H9 (cell line): Measurements from ENCODE around the gene DHX35. TPM values are rescaled to one million over a fixed set of nuclear protein-coding genes. Genes with fewer than 3 reads are reported as not detected.

Experiments
- DNase-seq: peaks from one replicate; pipeline ENCODE4 v3.0.0-alpha.2; 2017
- H2AFZ ChIP-seq: one replicate; pipeline ENCODE4 v1.6.1; 2013; ENCODE audit warnings: mild to moderate bottlenecking, low read length, control low read depth, moderate library complexity
- H2AK5ac ChIP-seq: 2 replicates; pipeline ENCODE4 v1.6.1; 2013; ENCODE audit warnings: low read length, control low read depth, mixed read lengths; ENCODE audit not compliant: insufficient read length
- H2BK120ac ChIP-seq: one replicate; pipeline ENCODE4 v1.6.1; 2013; ENCODE audit warnings: low read depth, mild to moderate bottlenecking, low read length, control low read depth, inconsistent platforms; ENCODE audit not compliant: poor library complexity, severe bottlenecking
- H2BK12ac ChIP-seq: 2 replicates; pipeline ENCODE4 v1.6.1; 2013; ENCODE audit warnings: low read length, control low read depth, mixed read lengths, low read depth; ENCODE audit not compliant: insufficient read length
- H2BK15ac ChIP-seq: 2 replicates; pipeline ENCODE4 v1.6.1; 2013; ENCODE audit warnings: low read depth, low read length, control low read depth
- H2BK20ac ChIP-seq: one replicate; pipeline ENCODE4 v1.6.1; 2013; ENCODE audit warnings: low read depth, mild to moderate bottlenecking, low read length, control low read depth, inconsistent platforms; ENCODE audit not compliant: poor library complexity, severe bottlenecking
- H2BK5ac ChIP-seq: 2 replicates; pipeline ENCODE4 v1.6.1; 2013; ENCODE audit warnings: low read length, control low read depth, mixed read lengths; ENCODE audit not compliant: insufficient read length
- H3K14ac ChIP-seq: 2 replicates; pipeline ENCODE4 v1.6.1; 2013; ENCODE audit warnings: low read length, control low read depth; ENCODE audit not compliant: insufficient read depth
- H3K18ac ChIP-seq: 2 replicates; pipeline ENCODE4 v1.6.1; 2013; ENCODE audit warnings: low read depth, mild to moderate bottlenecking, mixed read lengths, low read length, control low read depth; ENCODE audit not compliant: insufficient read length
- H3K23ac ChIP-seq: 2 replicates; pipeline ENCODE4 v1.6.1; 2013; ENCODE audit warnings: low read length, control low read depth, mixed read lengths, low read depth; ENCODE audit not compliant: insufficient read length
- H3K23me2 ChIP-seq: 2 replicates; pipeline ENCODE4 v1.6.1; 2013; ENCODE audit warnings: low read depth, mild to moderate bottlenecking, mixed read lengths, low read length, control low read depth; ENCODE audit not compliant: insufficient read length, poor library complexity, severe bottlenecking
- H3K27ac ChIP-seq: 2 replicates; pipeline ENCODE4 v1.5.1; 2013; ENCODE audit warnings: low read length, control low read depth, mixed read lengths, low read depth; ENCODE audit not compliant: insufficient read length
- H3K27me3 ChIP-seq: 2 replicates; pipeline ENCODE4 v1.6.1; 2013; ENCODE audit warnings: low read length, control low read depth, inconsistent platforms; ENCODE audit not compliant: insufficient read depth
- H3K4ac ChIP-seq: 2 replicates; pipeline ENCODE4 v1.6.1; 2013; ENCODE audit warnings: low read depth, mild to moderate bottlenecking, control low read depth, inconsistent platforms, low read length, moderate library complexity
- H3K4me1 ChIP-seq: 2 replicates; pipeline ENCODE4 v1.6.1; 2013; ENCODE audit warnings: low read length, control low read depth, inconsistent platforms; ENCODE audit not compliant: insufficient read depth
- H3K4me2 ChIP-seq: 2 replicates; pipeline ENCODE4 v1.6.1; 2013; ENCODE audit warnings: low read length, control low read depth, mixed read lengths; ENCODE audit not compliant: insufficient read length, insufficient read depth
- H3K56ac ChIP-seq: 2 replicates; pipeline ENCODE4 v1.6.1; 2013; ENCODE audit warnings: low read depth, mild to moderate bottlenecking, mixed read lengths, low read length, control low read depth; ENCODE audit not compliant: insufficient read length
- H3K79me1 ChIP-seq: 2 replicates; pipeline ENCODE4 v1.6.1; 2013; ENCODE audit warnings: low read depth, mild to moderate bottlenecking, moderate library complexity, low read length, control low read depth, inconsistent platforms; ENCODE audit not compliant: insufficient read depth, poor library complexity, severe bottlenecking
- H3K79me2 ChIP-seq: 2 replicates; pipeline ENCODE4 v1.6.1; 2013; ENCODE audit warnings: low read length, control low read depth, inconsistent platforms; ENCODE audit not compliant: insufficient read depth
- H3K9ac ChIP-seq: 2 replicates; pipeline ENCODE4 v1.6.1; 2013; ENCODE audit warnings: low read length, control low read depth, mixed read lengths; ENCODE audit not compliant: insufficient read length; ENCODE audit errors: extremely low read depth
- H3K9me3 ChIP-seq: one replicate; pipeline ENCODE4 v1.6.1; 2013; ENCODE audit warnings: low read depth, low read length, inconsistent platforms; ENCODE audit not compliant: control insufficient read depth
- H3T11ph ChIP-seq: one replicate; pipeline ENCODE4 v1.6.1; 2013; ENCODE audit warnings: mild to moderate bottlenecking, low read length, control low read depth, inconsistent platforms
- H4K20me1 ChIP-seq: one replicate; pipeline ENCODE4 v1.6.1; 2013; ENCODE audit not compliant: control insufficient read depth, insufficient read length, insufficient read depth
- H4K5ac ChIP-seq: 2 replicates; pipeline ENCODE4 v1.6.1; 2013; ENCODE audit warnings: low read depth, mild to moderate bottlenecking, mixed read lengths, low read length, control low read depth; ENCODE audit not compliant: insufficient read length
- H4K8ac ChIP-seq: replicated peaks from 2 replicates; pipeline ENCODE4 v1.6.1; 2013; ENCODE audit warnings: low read length, control low read depth, mixed read lengths, low read depth; ENCODE audit not compliant: insufficient read length
- H4K91ac ChIP-seq: 2 replicates; pipeline ENCODE4 v1.6.1; 2013; ENCODE audit warnings: low read depth, mild to moderate bottlenecking, moderate library complexity, mixed read lengths, low read length, control low read depth; ENCODE audit not compliant: insufficient read length
- H3K27ac Mint-ChIP-seq, 3 experiments: 2 replicates in 2 of 3; 3 replicates in 1 of 3; pipeline ENCODE4 v1.8.0; 2020 to 2021; ENCODE audit warnings: mixed read lengths in 3 of 3, mild to moderate bottlenecking in 1 of 3, moderate library complexity in 1 of 3
- H3K27me3 Mint-ChIP-seq: 2 replicates; pipeline ENCODE4 v1.8.0; 2021; ENCODE audit warnings: low read depth, mild to moderate bottlenecking, moderate library complexity, mixed read lengths
- H3K36me3 Mint-ChIP-seq, 3 experiments: 2 replicates in 2 of 3; 3 replicates in 1 of 3; pipeline ENCODE4 v1.8.0; 2020 to 2021; ENCODE audit warnings: low read depth in 3 of 3, mixed read lengths in 3 of 3; ENCODE audit not compliant: insufficient read depth in 1 of 3
- H3K4me1 Mint-ChIP-seq, 2 experiments: 2 replicates each; pipeline ENCODE4 v1.8.0; 2020; ENCODE audit warnings: mixed read lengths in 2 of 2
- H3K4me3 Mint-ChIP-seq, 2 experiments: 2 replicates in 1 of 2; 3 replicates in 1 of 2; pipeline ENCODE4 v1.8.0; 2020 to 2021; ENCODE audit warnings: mild to moderate bottlenecking in 2 of 2, mixed read lengths in 2 of 2, moderate library complexity in 1 of 2
- H3K9me3 Mint-ChIP-seq, 2 experiments: 2 replicates in 1 of 2; 3 replicates in 1 of 2; pipeline ENCODE4 v1.8.0; 2020; ENCODE audit warnings: mild to moderate bottlenecking in 2 of 2, mixed read lengths in 2 of 2, moderate library complexity in 1 of 2
- WGBS: extraction: QIAGEN DNeasy Blood & Tissue Kit; methylation state at CpG from one replicate; pipeline ENCODE4 v1.1.7; 2013; ENCODE audit warnings: missing lambda C conversion rate, low lambda C conversion rate, mixed read lengths; ENCODE audit not compliant: insufficient read length; ENCODE audit errors: extremely low coverage; 5-methylcytosine and 5-hydroxymethylcytosine counted together
- total RNA-seq: library from RNA; stranded (reverse); gene quantifications from 2 replicates; pipeline ENCODE4 v1.2.1, GENCODE V29; 2021
- TF ChIP-seq, protein P1 (sequence below): fragments of 200-600 bp; sonication (generic); conservative IDR thresholded peaks from 3 replicates; pipeline ENCODE4 v1.8.0; 2021; ENCODE audit warnings: antibody characterized with exemption, mild to moderate bottlenecking

DHX35 gene
- total RNA-seq, 1 experiment from 2014 or later, result 14.4 TPM

DNA sequence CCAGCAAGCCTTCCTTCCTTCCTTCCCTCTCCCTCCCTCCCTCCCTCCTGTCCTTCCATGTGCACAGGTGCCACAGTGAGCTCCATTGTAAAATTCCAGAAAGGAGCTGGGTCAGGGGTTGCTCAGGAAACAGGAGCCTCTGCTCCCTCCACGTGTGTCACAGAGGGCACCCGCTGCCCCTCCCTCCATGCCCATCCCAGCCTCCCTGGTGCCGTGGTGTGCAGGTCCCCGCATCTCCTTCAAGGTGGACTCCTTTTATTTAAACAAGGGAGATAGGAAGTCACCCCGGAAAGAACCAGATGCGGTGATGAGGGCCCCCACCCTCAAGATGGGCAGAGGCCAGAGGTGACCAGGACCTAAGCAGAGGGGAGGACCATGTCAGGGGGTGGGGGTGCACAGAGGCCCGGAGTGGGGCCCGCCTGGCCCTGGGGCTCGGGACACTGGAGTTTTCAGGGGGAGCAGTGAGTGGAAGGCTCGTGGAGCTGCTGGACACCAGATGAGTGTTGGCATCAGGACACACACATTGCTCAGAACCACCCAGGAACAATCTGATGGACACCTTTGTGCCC lies 85.4 kb downstream of the DHX35 start:
- H4K5ac ChIP-seq, result no peak overlapping the region
- H3K56ac ChIP-seq, result no peak overlapping the region
- H3K27me3 Mint-ChIP-seq, result peaks cover 19% of the 10 kb centered on the region
- H3K18ac ChIP-seq, result no peak overlapping the region
- H4K8ac ChIP-seq, result no peak overlapping the region
- TF ChIP-seq, protein P1, sequence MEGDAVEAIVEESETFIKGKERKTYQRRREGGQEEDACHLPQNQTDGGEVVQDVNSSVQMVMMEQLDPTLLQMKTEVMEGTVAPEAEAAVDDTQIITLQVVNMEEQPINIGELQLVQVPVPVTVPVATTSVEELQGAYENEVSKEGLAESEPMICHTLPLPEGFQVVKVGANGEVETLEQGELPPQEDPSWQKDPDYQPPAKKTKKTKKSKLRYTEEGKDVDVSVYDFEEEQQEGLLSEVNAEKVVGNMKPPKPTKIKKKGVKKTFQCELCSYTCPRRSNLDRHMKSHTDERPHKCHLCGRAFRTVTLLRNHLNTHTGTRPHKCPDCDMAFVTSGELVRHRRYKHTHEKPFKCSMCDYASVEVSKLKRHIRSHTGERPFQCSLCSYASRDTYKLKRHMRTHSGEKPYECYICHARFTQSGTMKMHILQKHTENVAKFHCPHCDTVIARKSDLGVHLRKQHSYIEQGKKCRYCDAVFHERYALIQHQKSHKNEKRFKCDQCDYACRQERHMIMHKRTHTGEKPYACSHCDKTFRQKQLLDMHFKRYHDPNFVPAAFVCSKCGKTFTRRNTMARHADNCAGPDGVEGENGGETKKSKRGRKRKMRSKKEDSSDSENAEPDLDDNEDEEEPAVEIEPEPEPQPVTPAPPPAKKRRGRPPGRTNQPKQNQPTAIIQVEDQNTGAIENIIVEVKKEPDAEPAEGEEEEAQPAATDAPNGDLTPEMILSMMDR, result no peak
- no peak overlapping the region for H3K27ac Mint-ChIP-seq
- H2BK5ac ChIP-seq, result no peak overlapping the region
- H2BK15ac ChIP-seq, result no peak overlapping the region
- no peak overlapping the region for H3K9ac ChIP-seq
- H3K9me3 ChIP-seq, result no peaks in the 10 kb centered on the region
- no peak for DNase-seq
- no peaks in the 10 kb centered on the region for H3K27me3 ChIP-seq
- no peaks in the 10 kb centered on the region for H3K79me2 ChIP-seq
- H2AFZ ChIP-seq, result no peak overlapping the region
- peaks cover 10% of the 10 kb centered on the region for H3K23me2 ChIP-seq
- H3K4me1 Mint-ChIP-seq, result peaks cover 4 to 9% of the 10 kb centered on the region in 2 experiments
- no peaks in the 10 kb centered on the region for H4K20me1 ChIP-seq
- H3K9me3 Mint-ChIP-seq, result no peaks in the 10 kb centered on the region
- no peak overlapping the region for H3K4me2 ChIP-seq
- no peak overlapping the region for H3T11ph ChIP-seq
- no peaks in the 10 kb centered on the region for H3K79me1 ChIP-seq
- no peak overlapping the region for H3K14ac ChIP-seq
- peaks cover 3 to 10% (median 9%) of the 10 kb centered on the region in 3 experiments; a peak in 6 of 7 replicates for H3K36me3 Mint-ChIP-seq
- H2BK12ac ChIP-seq, result no peak overlapping the region
- H3K4ac ChIP-seq, result no peak overlapping the region
- H2AK5ac ChIP-seq, result no peak overlapping the region
- WGBS, result no CpG with 5 or more reads among the region's 10 CpGs
- H3K23ac ChIP-seq, result no peak overlapping the region
- no peak overlapping the region for H3K27ac ChIP-seq
- H4K91ac ChIP-seq, result no peak overlapping the region
- H3K4me3 Mint-ChIP-seq, result no peak overlapping the region
- H2BK120ac ChIP-seq, result no peak overlapping the region
- H2BK20ac ChIP-seq, result no peak overlapping the region
- no peaks in the 10 kb centered on the region for H3K4me1 ChIP-seq
